ENCODE data around the gene PRSS1.
"Not testable (repeated sequence)": the region's sequence is repeated elsewhere in the genome, so short reads cannot be mapped to it uniquely, and the experiment has no call there.

Gene PRSS1

GRCh38 chr7:142773937-142774744 lies 24.9 kb downstream of the PRSS1 start:
- no peak for DNase-seq

GRCh38 chr7:142774826-142775225 lies 25.6 kb downstream of the PRSS1 start:
- DNase-seq = no peak

GRCh38 chr7:142775351-142776115 lies 26.3 kb downstream of the PRSS1 start:
- DNase-seq = not testable (repeated sequence)

- DNase-seq = no peak
Observed at GRCh38 chr7:142776206-142776844, 27.1 kb downstream of the PRSS1 start.

GRCh38 chr7:142776845-142777225 lies 27.6 kb downstream of the PRSS1 start:
- DNase-seq = not testable (repeated sequence)

- DNase-seq = no peak
Observed at GRCh38 chr7:142777318-142777717, 28.0 kb downstream of the PRSS1 start.

GRCh38 chr7:142782922-142783900 lies 33.9 kb downstream of the PRSS1 start:
- DNase-seq = peak; percentile 76

GRCh38 chr7:142784096-142784495 lies 34.8 kb downstream of the PRSS1 start:
- DNase-seq = no peak

GRCh38 chr7:142784716-142785115 lies 35.4 kb downstream of the PRSS1 start:
- DNase-seq = no peak

GRCh38 chr7:142785841-142786250 lies 36.6 kb downstream of the PRSS1 start:
- no peak for DNase-seq

- DNase-seq = no peak
Observed at GRCh38 chr7:142787034-142787768, 37.9 kb downstream of the PRSS1 start.

- no peak for DNase-seq
Observed at GRCh38 chr7:142787783-142788182, 38.5 kb downstream of the PRSS1 start.

GRCh38 chr7:142788303-142789289 lies 39.3 kb downstream of the PRSS1 start:
- DNase-seq = no peak

GRCh38 chr7:142789441-142789840 lies 40.2 kb downstream of the PRSS1 start:
- DNase-seq = no peak

- DNase-seq = no peak
Observed at GRCh38 chr7:142790056-142790455, 40.8 kb downstream of the PRSS1 start.

GRCh38 chr7:142790555-142790954 lies 41.3 kb downstream of the PRSS1 start:
- no peak for DNase-seq

- DNase-seq = no peak
Observed at GRCh38 chr7:142791502-142791901, 42.2 kb downstream of the PRSS1 start.

- DNase-seq = no peak
Observed at GRCh38 chr7:142792129-142792528, 42.9 kb downstream of the PRSS1 start.

- DNase-seq = no peak
Observed at GRCh38 chr7:142792593-142792992, 43.3 kb downstream of the PRSS1 start.

GRCh38 chr7:142793156-142793555 lies 43.9 kb downstream of the PRSS1 start:
- no peak for DNase-seq
